GM18907 (cell line): ENCODE results near the gene DSCAM.

ENCODE experiments used
- ATAC-seq: cut with Tn5 transposase; IDR thresholded peaks from one replicate; pipeline ENCODE4 v1.9.1; 2021; ENCODE audit warnings: mild to moderate bottlenecking, moderate library complexity; ENCODE audit not compliant: unreplicated experiment

DSCAM gene

GRCh38 chr21:40021558-40022351 lies 825.2 kb downstream of the DSCAM start:
- no peak for ATAC-seq

GRCh38 chr21:40020651-40021050 lies 826.3 kb downstream of the DSCAM start:
- ATAC-seq, result no peak

DNA sequence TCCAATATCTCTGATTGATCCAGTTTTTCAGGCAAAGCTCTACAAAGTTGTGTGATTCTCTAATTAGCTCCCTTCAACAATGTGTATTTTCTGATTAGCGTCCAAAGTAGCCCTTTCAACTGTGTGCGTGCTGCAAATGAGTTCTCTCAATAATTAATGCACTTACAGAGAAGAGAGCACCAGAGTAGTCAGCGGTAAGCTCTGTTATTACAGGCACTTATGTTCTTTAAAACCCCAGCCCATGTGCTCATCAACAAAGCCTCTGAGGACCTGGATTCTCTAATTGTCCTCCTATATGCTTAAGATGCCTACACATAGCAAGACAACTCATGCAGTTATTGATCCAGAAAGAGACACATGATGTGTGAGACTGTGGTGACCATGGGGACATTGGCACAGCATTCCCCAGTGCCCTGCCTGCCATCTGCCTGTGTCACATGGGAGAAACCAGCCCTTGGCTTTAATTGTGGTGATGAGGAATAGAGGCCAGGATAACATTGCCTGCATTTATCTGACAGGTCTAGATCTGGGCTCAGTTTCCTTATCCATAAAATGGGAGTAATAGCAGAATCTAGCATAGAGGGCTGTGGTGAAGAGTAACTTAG lies 828.0 kb downstream of the DSCAM start:
- no peak for ATAC-seq

- ATAC-seq, result no peak
Observed at GRCh38 chr21:40016667-40017066, 830.3 kb downstream of the DSCAM start.

DNA sequence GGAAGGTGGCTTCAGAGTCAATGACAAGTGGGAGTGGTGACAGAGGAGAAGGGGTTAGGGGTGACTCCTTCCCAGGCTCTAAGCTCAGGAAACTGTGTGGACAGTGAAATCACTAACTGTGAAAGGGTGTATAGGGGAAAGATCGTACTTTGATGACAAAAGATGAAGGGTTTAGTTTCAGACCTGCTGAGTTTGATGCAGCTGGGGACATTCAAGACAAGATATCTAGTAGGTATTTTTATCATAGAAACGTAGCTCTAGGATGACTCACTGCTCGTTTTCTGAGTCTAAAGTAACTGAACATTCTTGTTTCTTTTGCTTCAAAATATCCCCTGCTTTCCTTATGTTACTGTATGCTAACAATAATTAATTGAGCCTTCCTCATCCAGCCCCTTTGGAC lies 830.7 kb downstream of the DSCAM start:
- no peak for ATAC-seq

GRCh38 chr21:40015818-40016217 lies 831.1 kb downstream of the DSCAM start:
- ATAC-seq, result no peak

- ATAC-seq, result no peak
Observed at GRCh38 chr21:40014394-40014793, 832.6 kb downstream of the DSCAM start.

DNA sequence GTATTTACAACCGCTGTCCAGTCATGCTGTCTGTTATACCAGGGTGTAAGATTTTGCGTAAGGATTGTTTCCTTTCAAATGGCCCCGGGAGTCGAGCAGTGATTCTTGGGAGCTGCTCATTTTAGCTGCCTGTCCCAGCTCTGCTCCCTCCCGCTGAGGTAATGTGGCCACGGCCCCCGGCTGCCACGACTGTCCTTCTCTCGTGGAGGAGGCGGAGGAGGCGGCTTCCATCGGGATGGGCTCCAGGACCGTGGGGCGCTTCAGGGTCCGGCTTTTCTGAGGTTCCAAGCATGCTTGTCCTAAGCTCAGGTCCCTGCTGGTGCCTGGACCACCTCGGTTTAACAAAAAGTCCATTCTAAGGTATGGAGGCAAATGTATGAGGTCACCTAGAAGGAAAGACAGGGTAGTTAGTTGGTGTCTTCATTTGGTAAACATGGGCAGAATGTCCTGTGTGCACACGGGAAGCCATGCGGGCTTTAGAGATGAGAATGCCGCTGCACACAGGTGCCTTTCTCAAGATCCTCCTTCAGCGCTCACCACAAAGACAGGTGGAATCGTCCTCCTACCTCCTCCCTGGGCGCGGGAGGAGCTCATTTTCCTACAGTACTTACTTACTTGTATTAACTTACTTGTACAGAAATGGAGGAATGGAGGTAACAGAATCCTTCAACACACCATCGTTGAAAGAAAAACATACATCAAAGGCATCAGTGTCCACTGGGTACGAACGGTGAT lies 833.8 kb downstream of the DSCAM start:
- no peak for ATAC-seq

GRCh38 chr21:40011371-40011770 lies 835.6 kb downstream of the DSCAM start:
- no peak for ATAC-seq

DNA sequence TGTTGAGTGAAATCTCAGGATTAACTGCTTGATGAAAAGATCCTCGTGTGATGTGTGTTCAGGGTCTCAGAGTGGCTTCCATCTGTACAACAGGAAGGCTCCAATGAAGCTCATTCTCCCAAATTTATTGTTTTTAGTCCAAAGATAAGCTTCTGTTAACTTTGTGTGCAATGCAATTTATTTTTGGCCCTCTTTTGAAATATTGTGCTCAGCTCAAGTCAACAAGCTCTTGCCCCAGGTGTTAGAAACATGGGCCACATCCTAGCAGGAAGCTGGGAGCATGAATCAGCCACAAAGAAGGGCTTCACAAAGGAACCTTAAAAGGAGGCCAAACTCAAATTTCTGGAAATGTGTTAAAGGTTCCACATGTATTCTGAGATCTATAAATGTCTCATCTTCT lies 844.0 kb downstream of the DSCAM start:
- no peak for ATAC-seq

DNA sequence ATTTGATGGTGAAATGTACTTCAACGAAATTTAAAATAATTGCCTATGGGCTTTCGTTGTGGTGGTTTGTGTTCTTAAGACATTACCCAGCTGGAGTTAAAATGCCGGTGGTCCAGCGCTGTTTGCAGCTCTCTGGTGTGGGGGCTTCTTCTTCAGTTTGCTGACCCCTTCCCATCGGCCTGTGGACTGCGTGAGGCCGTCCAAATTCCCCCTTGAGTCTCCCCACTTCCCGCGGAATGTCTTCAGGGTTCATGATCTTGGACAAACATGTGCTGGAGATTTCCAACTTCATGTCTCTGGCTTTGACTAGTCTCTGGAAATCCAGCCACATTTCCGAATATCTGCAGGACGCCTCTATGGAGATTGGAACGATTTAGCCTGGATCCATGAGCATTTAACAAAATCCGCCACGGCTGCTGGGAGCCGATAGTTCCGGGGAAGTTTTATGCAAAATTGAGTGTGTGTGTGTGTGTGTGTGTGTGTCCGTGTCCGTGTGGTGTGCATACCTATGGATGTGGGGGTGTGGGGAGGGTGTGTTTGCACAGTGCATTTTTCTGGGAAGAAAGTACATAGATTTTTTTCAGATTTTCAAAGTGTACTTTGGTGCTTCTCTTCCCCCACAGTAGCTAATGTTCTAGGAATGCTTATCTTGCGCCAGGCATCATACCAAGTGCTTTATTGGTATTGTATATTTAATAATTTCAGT lies 862.5 kb downstream of the DSCAM start:
- ATAC-seq, result no peak

- ATAC-seq, result no peak
Observed at GRCh38 chr21:39980241-39980820, 866.6 kb downstream of the DSCAM start.

- ATAC-seq, result no peak
Observed at GRCh38 chr21:39979321-39979720, 867.6 kb downstream of the DSCAM start.

GRCh38 chr21:39976800-39977199 lies 870.2 kb downstream of the DSCAM start:
- ATAC-seq, result no peak

- ATAC-seq, result no peak
Observed at GRCh38 chr21:39972976-39973770, 873.8 kb downstream of the DSCAM start.

DNA sequence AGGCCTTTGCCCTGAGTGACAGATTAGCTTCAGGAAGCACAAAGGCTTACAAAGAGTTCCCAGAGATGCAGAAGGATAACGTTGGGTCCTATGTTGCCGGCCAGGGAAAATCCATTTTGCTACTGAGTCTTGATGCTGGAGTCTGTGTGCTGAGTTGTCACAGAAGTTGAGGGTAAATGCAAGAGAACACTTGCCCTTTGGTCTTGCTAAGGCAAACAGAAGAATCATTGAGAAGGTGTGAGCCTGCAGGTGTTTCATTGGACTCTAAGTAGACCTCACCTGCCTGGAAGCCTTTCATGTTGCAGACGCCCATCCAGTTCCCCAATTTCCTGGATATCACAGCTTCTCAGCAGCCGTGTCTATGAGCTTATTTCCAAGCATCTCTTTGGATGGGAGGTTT lies 874.5 kb downstream of the DSCAM start:
- ATAC-seq, result no peak

DNA sequence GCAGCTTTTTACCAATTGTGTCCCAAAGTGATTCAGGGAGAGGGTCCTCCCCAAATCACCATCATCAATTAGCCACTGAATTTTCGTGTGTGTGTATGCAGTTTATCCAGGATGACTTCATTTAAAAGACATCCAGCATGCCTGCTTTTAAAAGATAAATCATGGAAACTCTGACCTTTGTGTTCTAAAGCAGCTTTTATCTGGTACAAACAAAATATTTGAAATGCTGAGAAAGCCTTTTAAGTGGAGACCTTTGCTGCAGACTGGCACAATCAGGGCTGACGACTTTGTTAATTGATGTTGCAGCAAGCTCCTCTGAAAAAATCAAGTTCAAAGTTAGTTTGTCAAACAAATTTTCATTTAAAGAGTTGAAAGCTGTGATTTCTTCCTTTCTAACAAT lies 875.0 kb downstream of the DSCAM start:
- ATAC-seq, result no peak

DNA sequence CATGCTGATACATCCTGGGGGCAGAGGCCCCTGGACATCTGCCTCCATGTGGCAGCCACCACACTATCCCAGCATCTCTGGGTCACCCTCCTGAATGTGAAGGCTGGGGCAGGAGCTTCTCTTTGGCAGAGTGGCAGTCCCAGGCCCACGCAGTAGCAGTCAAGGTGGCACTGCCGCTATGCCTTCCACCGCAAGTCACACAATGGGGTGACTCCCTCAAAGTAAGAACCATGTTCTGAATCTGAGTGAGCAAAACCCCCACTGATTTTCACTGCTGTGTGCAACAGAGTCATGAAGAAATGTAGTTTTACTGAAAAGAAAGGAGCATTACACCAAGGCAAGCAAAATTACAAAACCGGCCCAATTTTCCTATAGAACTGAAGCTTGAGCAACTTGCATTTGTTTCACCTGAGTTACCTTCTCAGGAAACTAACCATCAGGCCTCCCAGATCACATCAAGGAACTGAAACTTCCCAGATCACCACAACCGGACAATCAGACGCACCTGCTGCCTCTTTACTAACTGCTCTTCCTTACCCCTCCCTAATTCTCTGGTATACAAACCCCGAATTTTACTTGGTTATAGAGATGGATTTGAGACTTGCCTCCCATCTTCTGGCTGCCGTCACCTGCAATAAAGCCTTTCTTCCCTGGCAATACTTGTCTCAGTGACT lies 877.1 kb downstream of the DSCAM start:
- no peak for ATAC-seq

DNA sequence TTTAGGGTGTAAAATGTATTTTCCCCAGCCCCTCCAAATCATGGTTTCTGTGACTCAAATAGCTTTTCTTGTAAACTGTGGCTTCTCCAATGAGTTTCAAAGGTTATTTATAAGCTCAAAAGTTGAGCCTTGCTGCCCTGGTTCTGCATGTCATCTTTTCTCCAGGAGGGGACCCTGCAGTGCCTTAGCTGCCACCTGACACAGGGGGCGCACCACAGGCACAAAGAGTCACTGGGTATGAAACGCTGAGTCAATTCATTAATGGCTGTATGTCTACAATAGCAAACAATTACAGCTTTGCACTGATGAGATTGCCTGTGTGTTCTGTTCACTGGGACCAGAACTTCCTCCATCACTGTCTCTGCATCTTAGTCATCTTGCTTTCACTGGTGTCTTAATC lies 878.9 kb downstream of the DSCAM start:
- ATAC-seq, result no peak

DNA sequence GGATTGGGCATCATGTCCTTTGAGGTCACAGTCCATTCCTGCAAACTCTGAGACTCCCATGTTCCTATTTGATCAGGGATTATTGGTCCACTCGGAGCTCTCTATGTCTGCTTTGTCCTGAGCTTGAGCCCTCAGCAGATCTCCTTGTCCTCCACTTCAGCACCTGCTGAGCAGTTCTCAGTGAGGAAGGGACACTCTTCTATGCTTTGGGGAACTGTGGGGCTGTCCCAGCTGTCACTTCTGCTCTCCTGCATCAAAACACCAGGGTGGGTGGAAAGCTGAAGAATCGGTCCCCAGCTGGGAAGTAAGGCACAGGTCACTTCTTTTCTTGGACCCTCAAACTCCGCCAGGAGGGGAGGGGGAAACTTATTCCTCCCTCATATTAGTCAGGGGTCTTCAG lies 880.2 kb downstream of the DSCAM start:
- ATAC-seq, result no peak
